NCI-H1694 treated with DMSO at 0.1 percent for 48 hours (cell line): ENCODE measurements around the gene FUBP3.

Source experiments
- DNase-seq: peaks from one replicate; lab custom pipeline; 2025; lab: John Stamatoyannopoulos, UW

FUBP3 gene

DNA sequence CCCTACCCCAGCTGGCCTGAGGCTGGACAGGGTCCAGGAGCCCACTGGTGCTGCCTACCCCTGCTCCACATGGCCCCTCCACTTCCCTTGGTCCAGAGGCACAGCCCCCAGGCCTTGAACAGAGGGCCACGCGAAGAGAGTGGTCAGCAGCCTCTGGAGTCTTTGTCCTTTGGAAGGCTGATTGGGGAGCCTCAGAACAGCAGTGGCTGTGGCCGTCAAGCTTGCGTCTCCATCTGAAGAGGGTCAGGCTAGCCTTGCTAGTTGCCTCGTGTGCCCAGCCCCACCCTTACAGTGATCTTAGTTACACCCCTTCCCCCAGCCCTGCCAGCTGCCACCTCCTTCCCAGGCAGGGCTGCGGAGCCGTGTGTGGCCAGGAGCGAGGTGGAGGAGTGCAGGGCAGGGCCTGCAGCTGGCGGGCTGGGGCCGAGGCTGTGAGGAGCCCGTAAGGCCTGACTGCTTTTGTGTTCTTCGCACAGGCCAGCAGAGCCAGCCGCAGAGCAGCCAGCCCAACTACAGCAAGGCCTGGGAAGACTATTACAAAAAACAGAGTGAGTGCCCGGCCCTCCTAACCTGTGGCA, 54.9 kb downstream of the FUBP3 start:
- no peak for DNase-seq

GRCh38 chr9:130634801-130635200, 55.4 kb downstream of the FUBP3 start:
- no peak for DNase-seq

DNA sequence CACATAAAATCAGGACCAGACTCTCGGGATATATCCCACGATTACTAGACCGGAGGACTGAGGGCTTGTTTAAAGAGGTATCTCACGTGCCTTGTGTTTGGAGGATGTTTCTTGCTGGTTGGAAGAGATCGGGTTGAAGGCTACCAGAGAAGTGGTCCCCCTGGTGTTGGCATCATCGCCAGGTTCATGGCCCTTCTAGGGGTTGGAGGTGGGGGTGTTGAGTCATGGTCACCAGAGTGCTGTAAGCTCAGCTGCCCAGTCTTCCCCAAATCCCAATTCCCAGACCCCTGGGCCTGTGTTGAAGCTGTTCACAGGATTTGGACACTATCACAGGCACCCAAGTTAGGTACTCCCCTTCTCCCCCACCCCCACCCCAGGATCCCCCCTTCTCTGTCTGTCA, 55.9 kb downstream of the FUBP3 start:
- DNase-seq: no peak

DNA sequence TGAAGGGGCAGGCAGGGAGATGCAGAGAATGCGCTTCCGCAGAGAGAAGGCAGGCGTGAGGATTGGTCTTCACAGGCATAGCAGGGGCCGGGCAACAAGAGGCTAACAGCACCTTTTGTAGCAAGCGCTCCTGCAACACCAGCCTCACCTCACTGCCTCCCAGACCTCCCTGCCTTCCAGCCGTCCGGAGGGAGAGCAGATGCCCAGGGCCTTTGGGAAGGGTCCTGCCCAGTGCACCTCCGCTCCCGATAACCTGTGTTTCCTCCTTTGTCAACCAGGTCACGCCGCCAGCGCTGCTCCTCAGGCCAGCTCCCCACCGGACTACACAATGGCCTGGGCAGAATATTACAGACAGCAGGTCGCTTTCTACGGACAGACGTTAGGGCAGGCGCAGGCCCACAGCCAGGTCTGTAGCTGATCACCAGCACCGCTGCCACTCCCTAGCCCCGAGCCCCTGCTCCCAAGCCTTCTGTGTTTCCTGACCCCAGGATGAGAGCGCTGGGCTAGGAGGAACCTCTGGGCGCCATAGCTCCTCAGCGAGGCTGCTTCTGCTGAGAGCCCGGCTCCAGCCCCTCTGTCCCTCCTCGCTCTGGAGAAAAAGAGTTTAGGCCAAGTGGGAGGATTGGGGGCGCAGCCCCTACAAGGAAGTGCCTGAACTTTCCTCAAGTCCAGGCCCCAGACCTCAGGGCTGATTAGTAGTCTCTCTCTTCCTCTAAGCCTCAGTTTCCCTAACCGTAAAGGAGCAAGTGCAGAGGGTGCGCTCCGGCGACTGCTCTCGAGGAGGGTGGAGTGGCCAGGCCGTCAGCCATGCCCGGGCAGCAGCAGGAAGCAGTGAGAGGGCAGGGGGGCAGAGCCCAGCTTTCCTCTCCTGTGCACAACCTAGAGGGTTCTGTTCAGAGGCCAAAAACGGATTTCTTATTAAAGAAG, 56.6 kb downstream of the FUBP3 start:
- DNase-seq: no peak

- no peak for DNase-seq
These were observed 57.3 kb downstream of the FUBP3 start for GRCh38 chr9:130636648-130637020.

- DNase-seq: no peak
These were observed 59.1 kb downstream of the FUBP3 start for GRCh38 chr9:130638284-130639123.

- no peak for DNase-seq
These were observed 59.9 kb downstream of the FUBP3 start for GRCh38 chr9:130639124-130639765.

DNA sequence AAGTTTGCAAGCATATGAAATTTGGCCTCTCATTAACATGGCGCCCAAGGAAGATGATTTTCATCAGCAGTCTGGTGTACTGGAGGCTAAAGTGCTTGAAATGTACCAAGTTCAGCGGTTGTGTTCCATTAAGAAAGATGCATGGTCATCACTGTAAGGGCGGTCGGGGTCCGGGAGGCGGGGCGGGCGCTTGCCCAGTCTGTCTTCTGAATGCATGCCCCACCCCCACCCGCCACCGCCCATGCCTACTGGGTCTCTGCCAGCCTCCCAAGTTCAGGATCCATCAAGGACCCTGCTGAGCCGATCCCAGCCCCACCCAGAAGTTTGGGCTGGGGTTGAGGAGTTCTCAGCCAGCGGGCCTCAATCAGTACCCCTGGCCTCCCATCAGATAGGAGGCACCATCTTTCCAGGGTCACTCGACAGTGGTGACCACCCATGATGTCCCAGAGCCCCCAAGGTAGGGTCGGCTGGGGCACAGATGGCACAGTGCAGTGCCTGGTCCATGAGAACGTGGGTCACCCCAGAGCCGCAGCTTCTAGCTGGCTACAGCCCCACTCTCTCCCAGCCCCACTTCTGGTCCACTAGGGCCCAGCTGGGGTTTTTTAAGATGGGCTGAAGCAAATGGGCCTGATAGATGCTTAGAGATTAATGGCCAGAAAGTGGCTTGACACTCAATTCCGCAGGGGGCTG, 60.6 kb downstream of the FUBP3 start:
- no peak for DNase-seq

- no peak for DNase-seq
These were observed 61.3 kb downstream of the FUBP3 start for GRCh38 chr9:130640681-130641080.

DNA sequence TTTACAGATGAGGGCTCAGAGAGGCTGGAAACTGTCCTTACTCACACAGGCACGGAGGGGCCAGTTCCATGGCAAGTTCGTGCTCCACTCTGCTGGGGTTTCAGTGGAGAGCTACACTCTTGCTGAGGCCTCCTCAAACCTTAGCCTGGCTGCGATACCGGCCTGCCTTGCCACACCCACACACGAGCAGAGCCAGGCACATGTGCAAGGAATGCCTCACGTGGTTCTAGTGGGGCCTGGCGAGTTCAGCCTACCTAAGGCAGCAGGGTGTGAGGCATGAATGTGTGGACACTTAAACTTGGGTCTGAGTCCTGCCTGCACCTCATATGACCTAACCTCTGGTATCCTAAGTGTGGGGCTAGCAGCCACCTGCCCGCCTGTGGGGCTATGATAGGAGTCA, 63.5 kb downstream of the FUBP3 start:
- DNase-seq: no peak

GRCh38 chr9:130651221-130651620, 71.8 kb downstream of the FUBP3 start:
- DNase-seq: no peak

- no peak for DNase-seq
These were observed 72.4 kb downstream of the FUBP3 start for GRCh38 chr9:130651752-130652151.

- no peak for DNase-seq
These were observed 75.5 kb downstream of the FUBP3 start for GRCh38 chr9:130654879-130655278.

DNA sequence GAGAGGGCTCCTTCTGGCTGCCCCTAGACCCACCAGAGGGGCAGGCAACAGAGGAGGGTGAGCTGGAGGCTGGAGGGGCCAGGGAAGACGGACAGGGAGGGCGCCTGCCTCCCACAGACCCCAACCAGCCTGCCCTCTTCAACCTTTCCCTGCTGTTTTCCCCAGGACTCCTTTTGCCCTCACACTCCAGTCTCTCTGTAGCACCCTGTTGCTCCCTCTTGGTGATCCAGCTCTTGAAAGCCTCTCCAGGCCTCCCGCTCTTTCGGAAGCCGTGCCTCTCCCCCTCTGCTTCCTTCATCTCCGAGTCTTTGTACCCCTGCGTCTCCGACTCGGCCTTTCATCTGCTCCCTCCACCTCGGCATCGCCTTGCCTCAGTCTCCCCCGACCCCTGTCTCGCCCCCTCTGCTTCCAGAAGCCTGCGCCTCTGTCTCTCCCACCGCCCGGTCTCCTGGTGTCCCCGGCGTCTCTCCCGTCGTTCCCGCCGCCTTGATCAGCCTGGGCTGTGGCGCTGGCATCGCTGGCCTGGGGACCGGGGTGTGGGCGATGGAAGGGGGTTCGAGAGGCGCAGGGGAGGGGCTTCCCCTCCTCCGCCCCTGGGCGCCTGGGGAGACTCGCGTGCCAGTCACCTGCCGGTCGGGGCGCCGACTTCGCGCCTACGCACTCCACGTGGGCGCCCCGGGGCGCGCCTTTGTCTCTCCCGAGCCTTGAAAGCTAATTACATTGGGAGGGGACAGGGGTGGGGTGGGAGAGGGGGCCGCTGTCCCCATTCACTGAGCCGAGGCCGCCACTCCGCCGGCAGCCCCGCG, 79.7 kb downstream of the FUBP3 start:
- no peak for DNase-seq

DNA sequence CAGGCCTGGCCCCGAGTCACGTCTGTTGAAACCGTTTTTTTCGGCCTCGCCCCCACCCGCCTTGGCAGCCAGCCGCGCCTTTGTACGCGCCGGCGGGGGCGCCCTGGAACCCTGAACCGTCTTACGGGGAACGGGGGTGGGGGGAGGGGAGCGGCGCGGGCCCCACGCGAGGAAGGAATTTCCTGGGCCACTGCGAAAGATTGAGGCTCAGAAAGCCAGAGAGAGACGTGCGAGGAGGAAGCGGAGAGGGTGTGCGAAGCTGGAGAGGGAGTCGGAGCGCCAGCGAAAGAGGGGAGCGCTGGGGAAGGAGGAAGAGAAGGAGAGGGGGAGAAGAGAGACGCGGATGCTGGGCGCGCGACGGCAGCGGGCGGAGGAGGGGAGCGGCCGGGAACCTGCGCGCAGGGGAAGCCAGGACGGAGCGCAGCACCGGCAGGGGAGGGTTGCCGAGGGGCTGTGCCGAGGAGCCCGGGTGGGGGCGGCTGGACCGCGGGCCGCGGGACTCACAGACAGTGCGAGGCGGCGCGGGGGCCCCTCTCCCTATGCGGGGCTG, 80.4 kb downstream of the FUBP3 start:
- no peak for DNase-seq

DNA sequence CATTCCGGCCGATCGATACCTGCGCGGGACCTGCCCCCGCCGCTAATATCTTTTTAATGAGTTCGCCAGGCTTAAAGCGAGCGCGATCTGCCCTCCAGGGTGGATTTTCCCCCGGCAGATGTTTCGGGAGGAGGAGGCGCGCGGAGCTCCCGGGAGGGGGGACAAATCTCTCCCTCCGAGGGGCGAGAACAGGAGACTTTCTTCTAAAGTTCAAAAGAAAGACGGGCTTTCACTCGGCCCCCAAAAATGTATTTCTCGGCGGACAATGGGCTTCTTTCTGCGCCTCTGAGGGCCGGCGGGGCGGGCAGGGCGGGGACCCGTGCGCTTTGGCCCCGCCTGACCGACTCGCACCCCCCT, 80.9 kb downstream of the FUBP3 start:
- DNase-seq: no peak

DNA sequence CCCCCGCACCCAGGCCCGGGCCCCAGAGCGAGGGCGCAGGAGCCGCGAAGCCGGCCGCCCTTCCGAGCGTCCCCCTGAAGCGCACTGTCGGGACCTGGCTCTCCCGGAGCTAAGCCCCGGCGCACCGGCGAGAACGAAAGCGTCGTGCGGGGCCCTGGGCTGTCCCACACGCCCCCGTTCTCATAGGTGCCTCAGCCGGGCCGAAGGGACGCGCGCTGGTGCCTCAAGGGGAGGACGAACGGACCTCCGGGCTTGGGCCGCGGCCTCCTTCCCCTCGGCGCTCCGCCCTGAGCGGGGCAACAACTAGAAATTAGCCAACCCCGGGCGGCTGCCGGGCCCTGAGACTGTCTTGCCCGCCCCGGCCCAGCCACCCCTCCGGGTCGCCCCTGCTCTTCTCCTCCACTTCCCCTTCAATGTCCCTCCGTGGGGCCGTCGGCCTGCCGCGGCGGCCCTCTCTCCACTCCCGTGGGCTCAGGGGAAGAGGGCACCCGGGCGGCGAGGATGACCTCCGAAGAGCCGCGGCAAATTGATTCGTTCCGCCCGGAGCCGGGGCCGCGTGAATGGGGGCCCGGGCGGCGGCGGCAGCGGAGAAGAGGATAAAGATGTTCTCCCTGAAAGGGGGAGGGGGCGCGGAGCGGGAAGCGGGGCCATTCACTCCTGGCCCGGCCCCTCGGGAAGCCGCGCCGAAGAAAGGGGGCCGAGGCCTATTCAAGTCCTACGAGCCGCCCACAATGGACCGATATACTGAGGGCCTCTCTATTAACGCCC, 81.5 kb downstream of the FUBP3 start:
- DNase-seq: no peak

GRCh38 chr9:130661451-130662098, 82.2 kb downstream of the FUBP3 start:
- DNase-seq: no peak
